GM21528 (cell line): Measurements from ENCODE around the gene APOL6.

Source experiments
- ATAC-seq: cut with Tn5 transposase; IDR thresholded peaks from one replicate; pipeline ENCODE4 v1.9.1; 2021; ENCODE audit warnings: mild to moderate bottlenecking, moderate library complexity; ENCODE audit not compliant: unreplicated experiment, low FRiP score

APOL6 gene

GRCh38 chr22:35648066-35649025, at the start of gene APOL6:
APOL6 (plus strand) TSS chr22:35648446; CDS start chr22:35656426, 7,980 bp downstream.
- no peak for ATAC-seq

- no peak for ATAC-seq
These were observed 48.9 kb upstream of the APOL6 start for GRCh38 chr22:35599364-35599763.

GRCh38 chr22:35600476-35600875, 47.8 kb upstream of the APOL6 start:
- no peak for ATAC-seq

- ATAC-seq: no peak
These were observed 47.1 kb upstream of the APOL6 start for GRCh38 chr22:35601013-35601580.

GRCh38 chr22:35601743-35602615, 46.3 kb upstream of the APOL6 start:
- ATAC-seq: no peak

GRCh38 chr22:35604621-35605368, 43.5 kb upstream of the APOL6 start:
- no peak for ATAC-seq

- ATAC-seq: no peak
These were observed 42.9 kb upstream of the APOL6 start for GRCh38 chr22:35605369-35605680.

- ATAC-seq: no peak
These were observed 42.3 kb upstream of the APOL6 start for GRCh38 chr22:35605851-35606481.

GRCh38 chr22:35606916-35607315, 41.3 kb upstream of the APOL6 start:
- no peak for ATAC-seq

GRCh38 chr22:35608088-35608487, 40.2 kb upstream of the APOL6 start:
- ATAC-seq: no peak

GRCh38 chr22:35609261-35609660, 39.0 kb upstream of the APOL6 start:
- no peak for ATAC-seq

- no peak for ATAC-seq
These were observed 38.5 kb upstream of the APOL6 start for GRCh38 chr22:35609761-35610160.

- ATAC-seq: no peak
These were observed 37.5 kb upstream of the APOL6 start for GRCh38 chr22:35610741-35611140.

GRCh38 chr22:35611200-35611890, 36.9 kb upstream of the APOL6 start:
- ATAC-seq: no peak

GRCh38 chr22:35611891-35612576, 36.2 kb upstream of the APOL6 start:
- ATAC-seq: no peak

GRCh38 chr22:35612903-35613302, 35.3 kb upstream of the APOL6 start:
- ATAC-seq: no peak

GRCh38 chr22:35614404-35614803, 33.8 kb upstream of the APOL6 start:
- ATAC-seq: no peak

GRCh38 chr22:35615156-35615555, 33.1 kb upstream of the APOL6 start:
- no peak for ATAC-seq

GRCh38 chr22:35616043-35616442, 32.2 kb upstream of the APOL6 start:
- no peak for ATAC-seq
